Stimulated activated CD8-positive, alpha-beta memory T cell treated with anti-CD3 and anti-CD28 coated beads, Interleukin-12 subunit alpha, Interleukin-12 subunit beta, amount 100 ng/mL, for 24 hours (primary cell): ENCODE data around the gene FILIP1L.

Experiments used
- DNase-seq: peaks from one replicate; pipeline ENCODE4 v3.0.0-alpha.2; 2020; ENCODE audit errors: extremely low read depth

The FILIP1L gene

GRCh38 chr3:100009276-100010086 is 104.8 kb downstream of the FILIP1L start:
- DNase-seq: no peak

GRCh38 chr3:100008081-100008698 is 106.1 kb downstream of the FILIP1L start:
- DNase-seq: no peak

- no peak for DNase-seq
Observed at GRCh38 chr3:100007313-100007712, 107.0 kb downstream of the FILIP1L start.

- DNase-seq: no peak
Observed at GRCh38 chr3:100006570-100007271, 107.6 kb downstream of the FILIP1L start.

- no peak for DNase-seq
Observed at GRCh38 chr3:100005665-100006393, 108.5 kb downstream of the FILIP1L start.

- no peak for DNase-seq
Observed at GRCh38 chr3:100004931-100005330, 109.4 kb downstream of the FILIP1L start.

- no peak for DNase-seq
Observed at GRCh38 chr3:100003609-100004503, 110.4 kb downstream of the FILIP1L start.

- no peak for DNase-seq
Observed at GRCh38 chr3:100002599-100003350, 111.5 kb downstream of the FILIP1L start.

GRCh38 chr3:100001526-100002270 is 112.6 kb downstream of the FILIP1L start:
- DNase-seq: no peak

- DNase-seq: no peak
Observed at GRCh38 chr3:100001083-100001482, 113.2 kb downstream of the FILIP1L start.

GRCh38 chr3:99999536-99999935 is 114.8 kb downstream of the FILIP1L start:
- no peak for DNase-seq

- no peak for DNase-seq
Observed at GRCh38 chr3:99997293-99997692, 117.0 kb downstream of the FILIP1L start.

GRCh38 chr3:99990179-99990578 is 124.1 kb downstream of the FILIP1L start:
- no peak for DNase-seq

GRCh38 chr3:99984668-99985067 is 129.6 kb downstream of the FILIP1L start:
- DNase-seq: no peak

- DNase-seq: no peak
Observed at GRCh38 chr3:99984139-99984538, 130.2 kb downstream of the FILIP1L start.

- DNase-seq: no peak
Observed at GRCh38 chr3:99982650-99983049, 131.7 kb downstream of the FILIP1L start.

GRCh38 chr3:99981138-99981537 is 133.2 kb downstream of the FILIP1L start:
- no peak for DNase-seq

GRCh38 chr3:99980606-99981005 is 133.7 kb downstream of the FILIP1L start:
- DNase-seq: no peak

GRCh38 chr3:99978221-99978620 is 136.1 kb downstream of the FILIP1L start:
- no peak for DNase-seq

- no peak for DNase-seq
Observed at GRCh38 chr3:99976584-99976983, 137.7 kb downstream of the FILIP1L start.
